Esophagus (tissue), 2 donors: ENCODE results near the gene ADPRHL1. TPM values are rescaled to one million over a fixed set of nuclear protein-coding genes. Genes with fewer than 3 reads are reported as not detected.
"Not testable (repeated sequence)": the region's sequence is repeated elsewhere in the genome, so short reads cannot be mapped to it uniquely, and the experiment has no call there.

Experiments used
- H3K27ac ChIP-seq, 2 donors: one replicate each; pipeline ENCODE4 v1.5.1; 2013; ENCODE audit warnings: low read depth in 2 of 2, mild to moderate bottlenecking in 2 of 2, inconsistent platforms in 1 of 2, low read length in 1 of 2, moderate library complexity in 1 of 2
- H3K27me3 ChIP-seq, 2 donors: one replicate each; pipeline ENCODE4 v1.6.1; 2013; ENCODE audit warnings: low read length in 2 of 2, control low read depth in 1 of 2, mild to moderate bottlenecking in 1 of 2; ENCODE audit not compliant: insufficient read depth in 2 of 2, control insufficient read depth in 1 of 2
- H3K36me3 ChIP-seq, 2 donors: one replicate each; pipeline ENCODE4 v1.6.1; 2013; ENCODE audit warnings: low read length in 1 of 2; ENCODE audit not compliant: control insufficient read depth in 2 of 2, insufficient read depth in 2 of 2
- H3K4me1 ChIP-seq, 2 donors: one replicate each; pipeline ENCODE4 v1.6.1; 2013; ENCODE audit warnings: low read length in 1 of 2; ENCODE audit not compliant: control insufficient read depth in 2 of 2, insufficient read depth in 2 of 2
- H3K4me3 ChIP-seq, 2 donors: one replicate each; pipeline ENCODE4 v1.5.1; 2013; ENCODE audit warnings: low read length in 2 of 2, mild to moderate bottlenecking in 2 of 2, low read depth in 1 of 2, moderate library complexity in 1 of 2
- H3K9me3 ChIP-seq, 2 donors: one replicate each; pipeline ENCODE4 v1.6.1; 2013; ENCODE audit warnings: mild to moderate bottlenecking in 2 of 2, low read depth in 1 of 2, low read length in 1 of 2, moderate library complexity in 1 of 2; ENCODE audit not compliant: control insufficient read depth in 2 of 2, insufficient read depth in 1 of 2
- WGBS, 2 donors: extraction: QIAGEN DNeasy Blood & Tissue Kit; methylation state at CpG; one replicate each; pipeline ENCODE4 v1.1.7; 2013; 5-methylcytosine and 5-hydroxymethylcytosine counted together
- polyA plus RNA-seq, 2 donors: library from polyadenylated mRNA; stranded (reverse); fragments of 200-250 nt; gene quantifications; one replicate each; pipeline ENCODE4 v1.2.3, GENCODE V29; 2013
- donor health status: healthy with polysubstance abuse.
- donor health status: Bipolar disorder and iron deficiency.

ADPRHL1 gene
- polyA plus RNA-seq, 2 donors: 0.51 to 0.89 TPM

GRCh38 chr13:113442354-113442984 lies 10.8 kb downstream of the ADPRHL1 start:
- WGBS, 2 donors: 77 to 94% methylated on average over 10 of the region's 10 CpGs
- H3K4me3 ChIP-seq: no peak overlapping the region
- no peak overlapping the region for H3K27ac ChIP-seq
- no peaks in the 10 kb centered on the region for H3K36me3 ChIP-seq
- H3K27me3 ChIP-seq: no peaks in the 10 kb centered on the region
- H3K9me3 ChIP-seq: peaks cover 0 to 4% of the 10 kb centered on the region in 2 donors
- H3K4me1 ChIP-seq: peaks cover 0 to 2% of the 10 kb centered on the region in 2 donors

GRCh38 chr13:113441661-113442060 lies 11.6 kb downstream of the ADPRHL1 start:
- Histone ChIP-seq H3K27me3 (no peaks in the 10 kb centered on the region), H3K4me3 (no peak overlapping the region), H3K9me3 (peaks cover 0 to under 1% of the 10 kb centered on the region in 2 donors), H3K4me1 (peaks cover 0 to 2% of the 10 kb centered on the region in 2 donors), H3K27ac (no peak overlapping the region), H3K36me3 (no peaks in the 10 kb centered on the region)
- 96 to 97% methylated on average over 29 of the region's 29 CpGs for WGBS, 2 donors

GRCh38 chr13:113437408-113438010 lies 15.8 kb downstream of the ADPRHL1 start:
- Histone ChIP-seq H3K36me3 (no peaks in the 10 kb centered on the region), H3K4me1 (no peaks in the 10 kb centered on the region), H3K27me3 (no peaks in the 10 kb centered on the region), H3K4me3 (no peak overlapping the region), H3K27ac (no peak overlapping the region), H3K9me3 (no peaks in the 10 kb centered on the region)
- WGBS, 2 donors: 60 to 68% methylated on average over 17 of the region's 17 CpGs

- not testable (repeated sequence) for H3K27me3 ChIP-seq, H3K4me1 ChIP-seq, H3K4me3 ChIP-seq, H3K36me3 ChIP-seq, H3K9me3 ChIP-seq, H3K27ac ChIP-seq
- WGBS, 2 donors: 94% methylated on average over 12 to 15 of the region's 15 CpGs
Observed at GRCh38 chr13:113436866-113437265, 16.4 kb downstream of the ADPRHL1 start.

GRCh38 chr13:113435907-113436306 lies 17.4 kb downstream of the ADPRHL1 start:
- H3K27ac ChIP-seq, H3K4me1 ChIP-seq, H3K27me3 ChIP-seq, H3K4me3 ChIP-seq, H3K36me3 ChIP-seq, H3K9me3 ChIP-seq: not testable (repeated sequence)
- WGBS, 2 donors: 95% methylated on average over 15 of the region's 15 CpGs

GRCh38 chr13:113433391-113433916 lies 19.8 kb downstream of the ADPRHL1 start:
- Histone ChIP-seq H3K4me1 (no peaks in the 10 kb centered on the region), H3K4me3 (no peak overlapping the region), H3K27me3 (no peaks in the 10 kb centered on the region), H3K9me3 (no peaks in the 10 kb centered on the region), H3K36me3 (no peaks in the 10 kb centered on the region), H3K27ac (no peak overlapping the region)
- WGBS, 2 donors: 95 to 97% methylated on average over 21 of the region's 21 CpGs

- no peak overlapping the region for H3K4me3 ChIP-seq
- H3K9me3 ChIP-seq: no peaks in the 10 kb centered on the region
- 86 to 91% methylated on average over 34 of the region's 34 CpGs for WGBS, 2 donors
- no peaks in the 10 kb centered on the region for H3K4me1 ChIP-seq
- no peaks in the 10 kb centered on the region for H3K36me3 ChIP-seq
- H3K27me3 ChIP-seq: no peaks in the 10 kb centered on the region
- H3K27ac ChIP-seq: no peak overlapping the region
Observed at GRCh38 chr13:113432506-113433270, 20.6 kb downstream of the ADPRHL1 start.

- no peaks in the 10 kb centered on the region for H3K27me3 ChIP-seq
- H3K4me3 ChIP-seq: no peak overlapping the region
- H3K27ac ChIP-seq: no peak overlapping the region
- no peaks in the 10 kb centered on the region for H3K4me1 ChIP-seq
- no peaks in the 10 kb centered on the region for H3K36me3 ChIP-seq
- 91 to 92% methylated on average over 22 of the region's 22 CpGs for WGBS, 2 donors
- H3K9me3 ChIP-seq: no peaks in the 10 kb centered on the region
Observed at GRCh38 chr13:113431171-113431570, 22.1 kb downstream of the ADPRHL1 start.

- no peaks in the 10 kb centered on the region for H3K27me3 ChIP-seq
- H3K9me3 ChIP-seq: no peaks in the 10 kb centered on the region
- no peaks in the 10 kb centered on the region for H3K36me3 ChIP-seq
- H3K4me1 ChIP-seq: no peaks in the 10 kb centered on the region
- 94 to 96% methylated on average over 23 of the region's 23 CpGs for WGBS, 2 donors
- no peak overlapping the region for H3K27ac ChIP-seq
- H3K4me3 ChIP-seq: no peak overlapping the region
Observed at GRCh38 chr13:113430378-113431110, 22.7 kb downstream of the ADPRHL1 start.
